Pancreas (tissue), 10 donors: ENCODE data around the gene MYADML2. TPM values are rescaled to one million over a fixed set of nuclear protein-coding genes. Genes with fewer than 3 reads are reported as not detected.

Source experiments
- ATAC-seq, 4 donors: fragments of 200-7000 bp; cut with Tn5 transposase; one replicate each; pipeline versions ENCODE4 v1.8.0 to v1.9.1; 2020; ENCODE audit warnings: mild to moderate bottlenecking in 4 of 4, moderate library complexity in 4 of 4
- DNase-seq, 6 donors: peaks; one replicate each; pipeline ENCODE4 v3.0.0-alpha.2; 2020
- FAIRE-seq: peaks from 2 replicates; lab custom pipeline; 2012; peaks lifted over from hg19 to GRCh38; lab: Jason Lieb, UNC
- H3K27ac ChIP-seq, 4 donors: fragments of 200-600 bp; sonication (generic); 1 replicate in 3 of 4; 2 replicates in 1 of 4; pipeline versions ENCODE4 v1.5.0 to v1.8.0; 2020
- H3K27me3 ChIP-seq, 4 donors: fragments of 200-600 bp; one replicate each; pipeline ENCODE4 v1.8.0; 2021
- H3K36me3 ChIP-seq, 3 donors: fragments of 200-600 bp; sonication (generic) in 1 of 3; one replicate each; pipeline versions ENCODE4 v1.5.0 to v1.8.0; 2020 to 2021
- H3K4me1 ChIP-seq, 3 donors: fragments of 200-600 bp; one replicate each; pipeline ENCODE4 v1.8.0; 2021
- H3K4me3 ChIP-seq, 4 donors: fragments of 200-600 bp; sonication (generic) in 2 of 4; one replicate each; pipeline versions ENCODE4 v1.5.0 to v1.8.0; 2020 to 2021
- H3K9me3 ChIP-seq, 4 donors: fragments of 200-600 bp; one replicate each; pipeline ENCODE4 v1.8.0; 2021
- WGBS, 2 donors: extraction: QIAGEN DNeasy Blood & Tissue Kit; methylation state at CpG; one replicate each; pipeline ENCODE4 v1.1.7; 2013; 5-methylcytosine and 5-hydroxymethylcytosine counted together
- intact Hi-C, 3 donors: fragments of 100-400 bp; cut with DNase I; formaldehyde crosslinking; loops; one replicate each; pipeline versions ENCODE4 v1.11.1 to v1.14.2; 2022
- polyA plus RNA-seq, 2 donors: library from polyadenylated mRNA; stranded (reverse); fragments of 200-250 nt; gene quantifications; one replicate each; pipeline ENCODE4 v1.2.3, GENCODE V29; 2013
- total RNA-seq, 6 donors: library from RNA; stranded (reverse); fragmentation: NEBNext Ultra II Directional in 4 of 6; extraction: Animal tissue kit (Norgen Biotek cat#: 25700) in 4 of 6; gene quantifications; one replicate each; pipeline versions ENCODE4 v1.2.1 to v1.2.4, GENCODE V29; 2021 to 2023
- TF ChIP-seq, protein P1 (sequence below), 4 donors: fragments of 200-600 bp; sonication (generic) in 3 of 4; IDR thresholded peaks; one replicate each; pipeline versions ENCODE4 v1.5.0 to v1.8.0; 2021; ENCODE audit warnings: antibody characterized with exemption in 4 of 4
- donor health status: healthy with polysubstance abuse.
- donor health status: DM: no; HTN: no; CAD: no; lungs with moderate emphysema.
- donor health status: DM: no; HTN: no; CAD: no.
- donor health status: control.
- donor health status: control.
- donor health status: Bipolar disorder and iron deficiency.
- donor health status: DM: yes; HTN: yes; CAD: no.
- donor health status: DM: no; HTN: no; CAD: no.
- donor health status: DM: no; HTN: no; CAD: no.
- donor health status: DM: yes; HTN: yes; CAD: no.

The MYADML2 gene
- total and polyA plus RNA-seq, 8 donors = not detected

GRCh38 chr17:81968396-81968745 is 21.3 kb upstream of the MYADML2 start:
- H3K27me3 ChIP-seq = no peaks in the 10 kb centered on the region
- TF ChIP-seq, protein P1, sequence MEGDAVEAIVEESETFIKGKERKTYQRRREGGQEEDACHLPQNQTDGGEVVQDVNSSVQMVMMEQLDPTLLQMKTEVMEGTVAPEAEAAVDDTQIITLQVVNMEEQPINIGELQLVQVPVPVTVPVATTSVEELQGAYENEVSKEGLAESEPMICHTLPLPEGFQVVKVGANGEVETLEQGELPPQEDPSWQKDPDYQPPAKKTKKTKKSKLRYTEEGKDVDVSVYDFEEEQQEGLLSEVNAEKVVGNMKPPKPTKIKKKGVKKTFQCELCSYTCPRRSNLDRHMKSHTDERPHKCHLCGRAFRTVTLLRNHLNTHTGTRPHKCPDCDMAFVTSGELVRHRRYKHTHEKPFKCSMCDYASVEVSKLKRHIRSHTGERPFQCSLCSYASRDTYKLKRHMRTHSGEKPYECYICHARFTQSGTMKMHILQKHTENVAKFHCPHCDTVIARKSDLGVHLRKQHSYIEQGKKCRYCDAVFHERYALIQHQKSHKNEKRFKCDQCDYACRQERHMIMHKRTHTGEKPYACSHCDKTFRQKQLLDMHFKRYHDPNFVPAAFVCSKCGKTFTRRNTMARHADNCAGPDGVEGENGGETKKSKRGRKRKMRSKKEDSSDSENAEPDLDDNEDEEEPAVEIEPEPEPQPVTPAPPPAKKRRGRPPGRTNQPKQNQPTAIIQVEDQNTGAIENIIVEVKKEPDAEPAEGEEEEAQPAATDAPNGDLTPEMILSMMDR (IDR thresholded peaks at IDR 0.05) = no peak
- FAIRE-seq = no peak
- no peaks in the 10 kb centered on the region for H3K36me3 ChIP-seq
- H3K4me1 ChIP-seq = peaks cover 0 to 9% (median 3%) of the 10 kb centered on the region in 3 donors
- ATAC-seq = no peak
- 62 to 63% methylated on average over 7 of the region's 7 CpGs for WGBS, 2 donors
- intact Hi-C loops = no loop called here
- H3K9me3 ChIP-seq = no peaks in the 10 kb centered on the region
- DNase-seq = no peak
- H3K4me3 ChIP-seq = peak overlapping the region in 1 of 4 donors; percentile 18
- peak overlapping the region in 1 of 4 donors; percentile 2 for H3K27ac ChIP-seq

DNA sequence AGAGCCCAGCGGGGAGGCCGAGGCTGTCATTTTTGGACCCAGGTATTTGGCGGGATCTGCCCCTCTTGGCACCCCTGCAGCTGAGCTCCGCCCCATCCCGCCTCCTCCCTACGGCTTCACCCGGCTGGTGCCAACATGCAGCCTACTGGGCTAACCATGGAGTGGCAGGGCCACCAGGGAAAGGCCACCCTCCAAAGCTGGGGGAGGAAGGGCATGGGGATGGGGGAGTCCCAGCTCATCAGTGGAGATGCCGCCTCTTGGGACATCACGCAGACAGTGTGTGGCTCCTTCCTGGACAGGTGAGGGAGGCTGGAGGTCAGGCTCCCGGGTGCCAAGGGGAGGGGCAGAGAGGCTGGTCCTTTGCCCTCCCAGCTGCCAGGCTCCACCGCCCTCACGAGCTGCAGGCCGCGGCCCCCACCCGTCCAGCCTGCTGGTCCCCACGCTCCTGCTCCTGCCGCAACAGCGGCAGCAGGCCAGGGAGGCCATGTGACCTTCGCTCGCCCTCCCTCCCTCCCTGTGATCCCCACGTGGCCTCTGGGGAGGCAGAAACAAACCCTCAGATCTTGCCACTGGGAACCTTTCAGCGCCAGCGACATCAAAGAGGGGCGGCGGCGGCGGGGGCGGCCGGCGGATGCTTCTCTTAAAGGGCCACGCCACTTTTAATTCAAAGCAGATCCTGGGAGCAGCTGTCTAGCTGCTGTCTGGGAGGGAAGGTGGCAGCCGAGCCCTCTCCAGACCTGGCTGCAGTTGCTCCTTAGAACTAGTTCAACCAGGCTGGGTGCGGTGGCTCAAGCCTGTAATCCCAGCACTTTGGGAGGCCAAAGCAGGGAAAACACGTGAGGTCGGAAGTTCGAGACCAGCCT is 20.7 kb upstream of the MYADML2 start:
- no peaks in the 10 kb centered on the region for H3K36me3 ChIP-seq
- peaks cover 0 to 9% (median 3%) of the 10 kb centered on the region in 3 donors for H3K4me1 ChIP-seq
- TF ChIP-seq, protein P1 (IDR thresholded peaks at IDR 0.05) = no peak
- 14 to 27% methylated on average over 28 to 36 of the region's 36 CpGs for WGBS, 2 donors
- peak overlapping the region in 1 of 4 donors; percentile 2 for H3K27ac ChIP-seq
- DNase-seq (peak; percentile 77 to 90 (median 81)), ATAC-seq (peak; percentile 84 to 95 (median 94)), FAIRE-seq (no peak)
- peak overlapping the region in 1 of 4 donors; percentile 18 for H3K4me3 ChIP-seq
- intact Hi-C loops = no loop called here
- no peaks in the 10 kb centered on the region for H3K27me3 ChIP-seq
- no peaks in the 10 kb centered on the region for H3K9me3 ChIP-seq

- peak in 1 of 6 donors; percentile 63 for DNase-seq
- TF ChIP-seq, protein P1 (IDR thresholded peaks at IDR 0.05) = no peak
- peak overlapping the region in 1 of 4 donors; percentile 18 for H3K4me3 ChIP-seq
- H3K9me3 ChIP-seq = no peaks in the 10 kb centered on the region
- FAIRE-seq = no peak
- H3K27ac ChIP-seq = peak overlapping the region in 1 of 4 donors; percentile 1
- no peaks in the 10 kb centered on the region for H3K36me3 ChIP-seq
- ATAC-seq = peak in 3 of 4 donors; percentile 4 to 15 (median 5)
- peaks cover 0 to 9% (median 3%) of the 10 kb centered on the region in 3 donors for H3K4me1 ChIP-seq
- intact Hi-C loops = no loop called here
- H3K27me3 ChIP-seq = no peaks in the 10 kb centered on the region
- 61 to 65% methylated on average over 5 of the region's 5 CpGs for WGBS, 2 donors
These were observed 20.2 kb upstream of the MYADML2 start for GRCh38 chr17:81967244-81967532.

DNA sequence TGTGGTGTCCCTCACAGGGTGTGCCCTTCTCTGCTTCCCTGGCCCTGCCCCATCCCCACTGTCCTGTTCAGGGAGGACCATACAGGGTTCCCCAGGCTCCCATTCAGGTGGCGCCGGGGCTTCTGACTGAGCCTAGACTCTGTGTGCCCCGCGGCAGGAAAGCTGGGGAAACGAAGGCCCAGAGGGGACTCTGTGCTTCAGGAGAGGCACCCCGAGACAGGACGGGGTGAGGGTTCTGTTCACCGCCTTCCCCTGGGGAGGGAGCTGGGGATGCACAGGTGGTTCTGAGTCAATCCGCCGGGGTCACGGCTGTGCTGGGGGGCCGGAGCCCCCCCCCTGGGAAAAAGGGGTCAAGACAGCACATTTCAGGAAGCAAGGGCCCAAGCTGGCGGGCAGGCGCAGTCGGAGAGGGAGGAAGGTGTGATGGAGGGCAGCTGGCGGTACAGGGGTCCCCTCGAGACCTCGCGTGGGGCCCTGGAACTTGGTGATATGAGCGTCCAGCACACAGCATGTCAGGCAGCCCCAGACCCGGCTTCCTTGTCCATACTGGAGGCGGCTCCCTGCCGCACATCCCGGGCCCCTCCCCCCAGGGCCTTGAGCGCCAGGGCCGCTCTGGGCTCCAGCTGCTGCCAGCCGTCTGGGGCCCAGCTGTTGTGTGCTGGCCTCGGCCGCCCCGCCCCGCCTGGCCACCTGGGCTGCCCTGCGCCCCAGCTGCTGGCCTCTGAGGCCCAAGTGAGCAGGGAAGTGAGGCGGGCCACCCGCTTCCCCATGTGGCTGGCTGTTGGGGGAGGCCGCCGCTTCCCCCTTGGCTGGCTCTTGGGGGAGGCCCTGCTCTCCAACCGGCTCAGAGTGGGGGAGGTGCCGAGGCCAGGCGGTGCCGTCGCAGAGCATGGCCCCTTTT is 19.6 kb upstream of the MYADML2 start:
- Histone ChIP-seq H3K4me1 (peaks cover 0 to 9% (median 3%) of the 10 kb centered on the region in 3 donors), H3K4me3 (no peak overlapping the region), H3K27ac (no peak overlapping the region), H3K36me3 (no peaks in the 10 kb centered on the region), H3K27me3 (no peaks in the 10 kb centered on the region), H3K9me3 (no peaks in the 10 kb centered on the region)
- TF ChIP-seq, protein P1 (IDR thresholded peaks at IDR 0.05) = no peak
- ATAC-seq = peak; percentile 10 to 42 (median 35)
- WGBS, 2 donors = 75% methylated on average over 41 of the region's 41 CpGs
- DNase-seq = peak in 2 of 6 donors; percentile 46 to 76
- intact Hi-C loops = no loop called here
- no peak for FAIRE-seq
